Spleen (tissue), 11 donors: ENCODE data around the gene DYRK1B. TPM values are rescaled to one million over a fixed set of nuclear protein-coding genes. Genes with fewer than 3 reads are reported as not detected.

ENCODE experiments used
- DNase-seq: peaks from one replicate; pipeline ENCODE4 v3.0.0-alpha.2; 2020
- H3K27ac ChIP-seq, 8 donors: fragments of 200-600 bp; sonication (generic) in 7 of 8; 1 replicate in 4 of 8; 2 replicates in 4 of 8; pipeline versions ENCODE4 v1.5.0 to v1.8.0; 2016 to 2021; ENCODE audit warnings: inconsistent platforms in 4 of 8, mild to moderate bottlenecking in 4 of 8, moderate library complexity in 1 of 8
- H3K27me3 ChIP-seq, 7 donors: fragments of 200-600 bp; sonication (generic) in 6 of 7; replicated peaks in 1 of 7; 1 replicate in 4 of 7; 2 replicates in 3 of 7; pipeline versions ENCODE4 v1.5.0 to v1.8.0; 2016 to 2021; ENCODE audit warnings: inconsistent platforms in 3 of 7, mild to moderate bottlenecking in 1 of 7
- H3K36me3 ChIP-seq, 6 donors: fragments of 200-600 bp; sonication (generic) in 5 of 6; 1 replicate in 4 of 6; 2 replicates in 2 of 6; pipeline versions ENCODE4 v1.5.0 to v1.8.0; 2016 to 2021; ENCODE audit warnings: inconsistent platforms in 2 of 6
- H3K4me1 ChIP-seq, 6 donors: fragments of 200-600 bp; sonication (generic) in 5 of 6; 1 replicate in 3 of 6; 2 replicates in 3 of 6; pipeline versions ENCODE4 v1.5.0 to v1.8.0; 2016 to 2021; ENCODE audit warnings: inconsistent platforms in 3 of 6
- H3K4me3 ChIP-seq, 8 donors: fragments of 200-600 bp; sonication (generic) in 7 of 8; 1 replicate in 4 of 8; 2 replicates in 4 of 8; pipeline versions ENCODE4 v1.5.0 to v1.8.0; 2016 to 2021; ENCODE audit warnings: inconsistent platforms in 4 of 8, mild to moderate bottlenecking in 4 of 8, moderate library complexity in 2 of 8
- H3K9me3 ChIP-seq, 8 donors: fragments of 200-600 bp; sonication (generic) in 7 of 8; 1 replicate in 4 of 8; 2 replicates in 4 of 8; pipeline versions ENCODE4 v1.5.0 to v1.8.0; 2016 to 2021; ENCODE audit warnings: inconsistent platforms in 4 of 8
- POLR2A ChIP-seq, 3 donors: fragments of 450-650 bp; IDR thresholded peaks; one replicate each; pipeline ENCODE4 v1.5.1; 2017; ENCODE audit warnings: antibody characterized with exemption in 3 of 3, mild to moderate bottlenecking in 1 of 3
- POLR2AphosphoS5 ChIP-seq, 3 donors: sonication (generic); formaldehyde crosslinking; IDR thresholded peaks; one replicate each; pipeline ENCODE4 v1.5.1; 2017; ENCODE audit warnings: antibody characterized with exemption in 3 of 3
- WGBS, 5 donors: extraction: QIAGEN DNeasy Blood & Tissue Kit in 3 of 5; methylation state at CpG; one replicate each; pipeline versions ENCODE4 v1.1.5 to v1.1.7; 2013 to 2018; 5-methylcytosine and 5-hydroxymethylcytosine counted together
- intact Hi-C: fragments of 100-400 bp; cut with DNase I; formaldehyde crosslinking; loops from one replicate; pipeline ENCODE4 v1.15.0; 2023; ENCODE audit warnings: low total_unique reads
- polyA plus RNA-seq, 3 donors: library from polyadenylated mRNA; stranded (reverse); fragments of 200-250 nt; gene quantifications; one replicate each; pipeline ENCODE4 v1.2.1, GENCODE V29; 2013
- total RNA-seq, 7 donors: library from RNA; depleted of rRNA in 3 of 7; stranded (reverse); fragments of >200 nt in 3 of 7; fragmentation: NEBNext Ultra II Directional in 4 of 7; extraction: Animal tissue kit (Norgen Biotek cat#: 25700) in 4 of 7; gene quantifications; one replicate each; pipeline versions ENCODE4 v1.1.0 to v1.2.1, GENCODE V29; 2016 to 2021
- TF ChIP-seq, protein P1 (sequence below), 11 experiments: fragments of 200-600 bp in 7 of 11; fragments of 450-650 bp in 4 of 11; sonication (generic) in 4 of 11; IDR thresholded peaks in 8 of 11; conservative IDR thresholded peaks in 3 of 11; 1 replicate in 7 of 11; 2 replicates in 4 of 11; pipeline versions ENCODE4 v1.4.0 to v1.8.0; 2016 to 2021; ENCODE audit warnings: antibody characterized with exemption in 11 of 11, inconsistent platforms in 4 of 11, mild to moderate bottlenecking in 1 of 11
- donor health status: healthy with polysubstance abuse.
- donor health status: DM: no; HTN: no; CAD: no; lungs with moderate emphysema.
- donor health status: DM: no; HTN: no; CAD: no.
- donor health status: Bipolar disorder and iron deficiency.
- donor health status: healthy.
- donor health status: DM: no; HTN: no; CAD: no.
- donor health status: DM: yes; HTN: yes; CAD: no.

The DYRK1B gene
- total and polyA plus RNA-seq, 10 donors: 11.2 to 32.7 (median 18.5) TPM

DNA sequence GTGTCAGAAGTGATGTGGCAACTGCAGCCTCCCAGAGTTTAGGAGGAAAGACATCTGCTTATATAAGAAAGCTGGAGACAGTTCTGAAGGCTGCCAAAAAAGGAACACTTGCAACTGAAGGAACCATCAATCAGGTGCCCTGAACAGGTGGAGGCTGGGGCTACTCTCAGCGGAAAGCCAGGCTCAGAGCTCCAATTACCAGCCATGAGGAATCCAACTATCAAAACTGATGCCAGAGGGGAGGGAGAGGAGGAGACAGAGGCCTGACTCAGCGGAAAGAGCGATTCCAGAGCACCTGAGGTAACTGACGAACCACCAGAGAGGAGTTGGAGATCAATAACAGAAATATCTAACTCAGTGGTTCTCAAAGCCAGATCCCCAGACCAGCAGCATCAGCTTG is 31.0 kb downstream of the DYRK1B start:
- Histone ChIP-seq H3K9me3 (no peaks in the 10 kb centered on the region), H3K4me1 (no peaks in the 10 kb centered on the region), H3K27ac (no peak overlapping the region), H3K4me3 (no peak overlapping the region), H3K36me3 (no peaks in the 10 kb centered on the region), H3K27me3 (peaks cover 0 to 25% (median 0%) of the 10 kb centered on the region in 7 donors)
- intact Hi-C loops: no loop called here
- TF ChIP-seq POLR2AphosphoS5 (IDR thresholded peaks at IDR 0.05): no peak
- TF ChIP-seq, protein P1, sequence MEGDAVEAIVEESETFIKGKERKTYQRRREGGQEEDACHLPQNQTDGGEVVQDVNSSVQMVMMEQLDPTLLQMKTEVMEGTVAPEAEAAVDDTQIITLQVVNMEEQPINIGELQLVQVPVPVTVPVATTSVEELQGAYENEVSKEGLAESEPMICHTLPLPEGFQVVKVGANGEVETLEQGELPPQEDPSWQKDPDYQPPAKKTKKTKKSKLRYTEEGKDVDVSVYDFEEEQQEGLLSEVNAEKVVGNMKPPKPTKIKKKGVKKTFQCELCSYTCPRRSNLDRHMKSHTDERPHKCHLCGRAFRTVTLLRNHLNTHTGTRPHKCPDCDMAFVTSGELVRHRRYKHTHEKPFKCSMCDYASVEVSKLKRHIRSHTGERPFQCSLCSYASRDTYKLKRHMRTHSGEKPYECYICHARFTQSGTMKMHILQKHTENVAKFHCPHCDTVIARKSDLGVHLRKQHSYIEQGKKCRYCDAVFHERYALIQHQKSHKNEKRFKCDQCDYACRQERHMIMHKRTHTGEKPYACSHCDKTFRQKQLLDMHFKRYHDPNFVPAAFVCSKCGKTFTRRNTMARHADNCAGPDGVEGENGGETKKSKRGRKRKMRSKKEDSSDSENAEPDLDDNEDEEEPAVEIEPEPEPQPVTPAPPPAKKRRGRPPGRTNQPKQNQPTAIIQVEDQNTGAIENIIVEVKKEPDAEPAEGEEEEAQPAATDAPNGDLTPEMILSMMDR (IDR thresholded peaks at IDR 0.05 in 8 of 11, conservative IDR thresholded peaks at IDR 0.05 in 3 of 11): no peak
- WGBS, 5 donors: 40 to 59% (median 45%) methylated on average over 4 of the region's 4 CpGs
- no peak for DNase-seq

DNA sequence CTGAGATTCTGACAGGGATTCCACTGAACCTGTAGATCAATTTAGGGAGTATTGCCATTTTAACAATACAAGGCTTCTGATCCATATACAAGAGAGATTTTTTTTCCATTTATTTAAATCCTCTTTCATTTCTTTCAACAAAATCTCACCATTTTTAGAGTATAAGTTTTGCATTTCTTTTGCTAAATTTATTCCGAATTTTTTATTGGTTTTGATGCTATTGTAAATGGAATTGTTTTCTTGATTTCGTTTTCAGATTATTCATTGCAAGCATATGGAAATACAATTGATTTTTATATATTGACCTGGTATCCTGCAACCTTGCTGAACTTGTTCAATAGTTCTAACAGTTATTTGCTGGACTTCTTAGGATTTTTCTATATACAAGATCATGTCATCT is 36.9 kb downstream of the DYRK1B start:
- no peak for TF ChIP-seq POLR2AphosphoS5 (IDR thresholded peaks at IDR 0.05)
- intact Hi-C loops: loop anchor here (10.0 kb wide), 1 partner anchor 48 kb away; the partner anchor contains the start of gene FBL
- WGBS, 5 donors: 64 to 75% (median 69%) methylated on average over 2 of the region's 2 CpGs

DNA sequence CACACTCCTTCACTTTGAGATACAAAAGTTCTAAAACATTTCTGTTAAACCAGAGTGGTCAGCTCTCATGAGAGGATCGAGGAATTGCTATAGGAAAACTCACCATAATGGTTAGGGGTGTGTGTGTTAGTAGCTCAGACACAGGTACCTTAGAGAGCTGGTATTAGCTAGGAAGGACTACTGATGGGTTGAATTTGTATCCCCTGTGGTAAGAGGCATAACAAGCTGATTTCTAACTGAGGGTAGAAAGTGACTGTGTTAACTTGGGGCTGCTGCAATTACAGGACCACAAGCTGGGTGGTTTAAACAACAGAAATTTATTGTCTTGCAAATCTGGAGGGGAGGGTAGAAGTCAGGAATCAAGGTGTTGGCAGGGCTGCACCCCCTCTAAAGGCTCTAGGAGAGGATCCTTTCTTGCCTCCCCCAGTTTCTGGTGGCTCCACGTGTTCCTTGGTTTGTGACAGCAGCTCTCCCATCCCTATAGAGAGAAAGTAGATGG is 37.9 kb downstream of the DYRK1B start:
- TF ChIP-seq, protein P1 (IDR thresholded peaks at IDR 0.05 in 8 of 11, conservative IDR thresholded peaks at IDR 0.05 in 3 of 11): no peak
- TF ChIP-seq POLR2A (IDR thresholded peaks at IDR 0.05) (no peak), POLR2AphosphoS5 (IDR thresholded peaks at IDR 0.05) (no peak)
- Histone ChIP-seq H3K27me3 (peaks cover 0 to 10% (median 0%) of the 10 kb centered on the region in 7 donors), H3K4me1 (peaks cover 0 to 18% (median 4%) of the 10 kb centered on the region in 6 donors), H3K27ac (no peak overlapping the region), H3K36me3 (no peaks in the 10 kb centered on the region), H3K4me3 (no peak overlapping the region), H3K9me3 (no peaks in the 10 kb centered on the region)
- WGBS, 5 donors: 33 to 43% (median 40%) methylated on average over 2 of the region's 2 CpGs
- no peak for DNase-seq
- intact Hi-C loops: loop anchor here (10.0 kb wide), 1 partner anchor 49 kb away; the partner anchor contains the start of gene FBL

More for the DNA sequence above, 36.9 kb downstream of the DYRK1B start:
- peaks cover 0 to 18% (median 4%) of the 10 kb centered on the region in 6 donors for H3K4me1 ChIP-seq
- no peak for DNase-seq
- H3K9me3 ChIP-seq: no peaks in the 10 kb centered on the region
- no peak overlapping the region for H3K4me3 ChIP-seq
- no peaks in the 10 kb centered on the region for H3K36me3 ChIP-seq
- no peak overlapping the region for H3K27ac ChIP-seq
- peaks cover 0 to 14% (median 0%) of the 10 kb centered on the region in 7 donors for H3K27me3 ChIP-seq

DNA sequence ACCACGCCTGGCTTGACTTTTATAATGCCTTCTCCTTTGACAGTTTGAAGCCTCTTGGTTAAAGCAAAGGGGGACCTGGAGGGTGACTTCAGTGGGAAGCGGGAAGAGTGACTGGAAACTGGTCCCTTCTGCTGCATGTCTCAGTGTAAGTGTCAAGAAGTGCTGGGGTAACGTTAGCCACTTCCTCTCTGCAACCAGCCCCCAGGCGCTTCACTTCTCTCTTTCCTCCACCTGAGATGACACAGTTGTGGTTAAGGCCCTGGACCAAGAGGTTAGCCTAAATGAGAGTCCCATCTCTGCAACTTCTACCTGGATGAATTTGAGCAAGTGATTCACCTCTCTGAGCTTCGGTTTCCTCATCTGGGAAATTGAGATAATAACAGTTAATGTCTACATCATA is 39.0 kb downstream of the DYRK1B start:
- no peak for TF ChIP-seq POLR2AphosphoS5 (IDR thresholded peaks at IDR 0.05)
- TF ChIP-seq, protein P1 (IDR thresholded peaks at IDR 0.05 in 8 of 11, conservative IDR thresholded peaks at IDR 0.05 in 3 of 11): no peak
- no peak for TF ChIP-seq POLR2A (IDR thresholded peaks at IDR 0.05)
- Histone ChIP-seq H3K36me3 (no peaks in the 10 kb centered on the region), H3K9me3 (no peaks in the 10 kb centered on the region), H3K27me3 (peaks cover 0 to 10% (median 0%) of the 10 kb centered on the region in 7 donors), H3K27ac (no peak overlapping the region), H3K4me3 (no peak overlapping the region), H3K4me1 (peaks cover 0 to 18% (median 4%) of the 10 kb centered on the region in 6 donors)
- 30 to 42% (median 41%) methylated on average over 5 of the region's 5 CpGs for WGBS, 5 donors
- intact Hi-C loops: loop anchor here (10.0 kb wide), 1 partner anchor 50 kb away; the partner anchor contains the start of gene FBL
- DNase-seq: no peak
